HG03095 (cell line): ENCODE results near the gene SAMD4B.
A peak's percentile ranks its signal among the peaks of the same experiment; 100 is the strongest.
"Not testable (repeated sequence)": the region's sequence is repeated elsewhere in the genome, so short reads cannot be mapped to it uniquely, and the experiment has no call there.

Experiments
- ATAC-seq: cut with Tn5 transposase; IDR thresholded peaks from one replicate; pipeline ENCODE4 v1.9.1; 2021; ENCODE audit warnings: moderate library complexity; ENCODE audit not compliant: unreplicated experiment

SAMD4B gene, protein sequence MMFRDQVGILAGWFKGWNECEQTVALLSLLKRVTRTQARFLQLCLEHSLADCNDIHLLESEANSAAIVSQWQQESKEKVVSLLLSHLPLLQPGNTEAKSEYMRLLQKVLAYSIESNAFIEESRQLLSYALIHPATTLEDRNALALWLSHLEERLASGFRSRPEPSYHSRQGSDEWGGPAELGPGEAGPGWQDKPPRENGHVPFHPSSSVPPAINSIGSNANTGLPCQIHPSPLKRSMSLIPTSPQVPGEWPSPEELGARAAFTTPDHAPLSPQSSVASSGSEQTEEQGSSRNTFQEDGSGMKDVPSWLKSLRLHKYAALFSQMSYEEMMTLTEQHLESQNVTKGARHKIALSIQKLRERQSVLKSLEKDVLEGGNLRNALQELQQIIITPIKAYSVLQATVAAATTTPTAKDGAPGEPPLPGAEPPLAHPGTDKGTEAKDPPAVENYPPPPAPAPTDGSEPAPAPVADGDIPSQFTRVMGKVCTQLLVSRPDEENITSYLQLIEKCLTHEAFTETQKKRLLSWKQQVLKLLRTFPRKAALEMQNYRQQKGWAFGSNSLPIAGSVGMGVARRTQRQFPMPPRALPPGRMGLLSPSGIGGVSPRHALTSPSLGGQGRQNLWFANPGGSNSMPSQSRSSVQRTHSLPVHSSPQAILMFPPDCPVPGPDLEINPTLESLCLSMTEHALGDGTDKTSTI

DNA sequence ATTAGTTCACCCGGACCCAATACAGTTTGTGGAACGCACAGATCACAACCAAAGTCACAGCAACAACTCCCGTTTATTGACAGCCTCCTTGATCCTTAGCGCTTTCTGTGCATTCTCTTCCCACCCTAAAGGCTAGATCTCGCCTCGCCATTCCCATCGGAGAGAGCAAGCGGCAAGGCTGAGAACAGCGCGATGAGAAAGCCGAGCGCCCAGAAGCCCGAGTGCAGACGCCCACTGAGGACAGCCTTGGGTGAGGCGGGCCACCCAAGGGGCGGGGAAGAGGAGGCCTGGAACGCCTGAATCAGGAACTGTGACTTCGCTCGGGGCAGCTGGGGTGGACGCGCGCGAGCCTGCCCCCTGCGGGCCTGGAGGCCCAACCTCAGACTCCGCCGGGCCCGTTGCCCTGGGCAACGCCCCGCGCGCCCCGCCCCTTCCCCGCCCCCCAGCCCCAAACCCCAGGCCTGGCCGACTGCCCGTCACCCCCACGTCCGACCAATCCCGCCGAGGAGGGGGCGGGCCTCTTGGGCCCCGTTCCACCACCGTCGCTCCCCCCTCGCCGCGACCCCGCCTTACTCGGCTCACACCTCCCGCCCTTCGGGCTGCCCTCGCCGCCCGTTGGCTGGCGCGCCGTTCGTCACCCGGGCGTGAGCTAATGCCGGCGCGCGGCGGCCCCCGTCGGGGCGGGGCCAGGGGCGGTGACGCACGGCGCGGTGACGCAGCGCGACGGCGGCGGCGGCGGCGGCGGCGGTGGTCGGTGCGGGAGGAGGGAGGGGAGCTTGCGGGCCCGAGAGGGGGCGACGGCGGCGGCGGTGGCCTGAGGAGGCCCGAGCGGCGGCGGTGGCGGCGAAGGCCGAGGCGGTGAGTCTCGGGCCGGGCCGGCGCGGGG, at the start of gene SAMD4B:
SAMD4B (plus strand) TSS at position 703 of the 886 bp plus-strand sequence. CDS start 14,473 bp downstream, outside the sequence.
- ATAC-seq, result peak; percentile 81

DNA sequence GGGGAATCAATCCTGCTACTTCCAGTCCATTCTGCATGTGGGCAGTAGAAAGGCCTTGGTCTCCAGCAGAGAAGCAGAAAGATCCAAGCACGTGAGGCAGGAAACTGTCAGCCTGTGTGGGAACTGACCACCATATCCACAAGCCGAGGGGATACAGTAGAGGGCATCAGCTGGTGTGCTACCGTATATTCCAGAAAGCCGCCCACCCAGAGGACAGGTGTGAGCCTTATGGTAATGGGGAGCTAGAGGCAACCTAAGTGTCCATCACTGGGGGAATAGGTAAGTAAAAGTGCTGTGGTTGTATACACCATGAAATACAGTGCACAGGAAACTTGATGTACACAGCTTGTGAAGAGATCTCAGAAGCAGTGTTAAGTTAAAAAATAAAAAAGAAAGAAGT, 48.8 kb upstream of the SAMD4B start:
- ATAC-seq, result no peak

DNA sequence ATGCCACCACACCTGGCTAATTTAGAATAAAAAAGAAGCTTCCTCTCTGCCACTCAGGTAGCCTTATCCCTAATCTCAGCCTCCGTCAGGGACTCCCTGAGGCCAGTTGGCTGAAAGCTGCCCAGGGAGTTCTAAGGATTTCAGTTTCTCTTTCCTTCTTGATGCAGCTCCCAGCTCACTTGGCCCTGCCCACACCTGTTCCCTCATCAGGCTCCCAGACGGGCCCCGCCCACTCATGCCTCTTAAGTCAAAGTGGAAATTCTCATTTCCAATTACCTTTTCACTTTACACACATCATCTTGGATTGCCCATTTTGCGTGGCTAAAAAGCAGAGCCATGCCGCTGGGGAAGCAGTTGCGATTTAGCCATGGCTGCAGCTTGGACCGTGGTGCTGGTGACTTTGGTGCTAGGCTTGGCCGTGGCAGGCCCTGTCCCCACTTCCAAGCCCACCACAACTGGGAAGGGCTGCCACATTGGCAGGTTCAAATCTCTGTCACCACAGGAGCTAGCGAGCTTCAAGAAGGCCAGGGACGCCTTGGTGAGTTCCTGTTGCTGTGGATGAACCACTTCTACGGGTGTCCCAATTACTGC, 46.1 kb upstream of the SAMD4B start, which contains the start of gene IFNL1:
IFNL1 (plus strand) TSS at position 353 of the 591 bp plus-strand sequence; CDS start at position 368, 15 bp downstream.
- no peak for ATAC-seq

DNA sequence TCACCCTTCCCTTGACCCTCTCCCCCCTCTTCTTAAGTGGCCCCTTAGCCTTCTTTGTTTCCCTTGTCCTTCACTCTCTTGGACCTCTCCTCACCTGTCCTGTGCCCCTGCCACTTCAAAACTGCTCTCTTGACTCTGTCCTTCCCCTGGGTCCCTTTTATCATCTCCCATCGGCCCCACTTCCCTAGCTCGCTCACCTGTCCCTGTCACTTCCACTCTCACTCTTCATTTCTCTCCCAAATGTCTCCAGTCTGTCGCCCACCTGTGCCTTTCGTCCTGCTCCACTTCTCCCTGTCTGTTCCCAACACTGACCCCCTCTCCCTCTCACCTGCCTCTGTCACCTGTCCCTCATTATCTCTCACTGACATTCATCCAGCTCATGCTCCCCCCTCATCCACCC, 45.3 kb upstream of the SAMD4B start:
- ATAC-seq, result no peak

DNA sequence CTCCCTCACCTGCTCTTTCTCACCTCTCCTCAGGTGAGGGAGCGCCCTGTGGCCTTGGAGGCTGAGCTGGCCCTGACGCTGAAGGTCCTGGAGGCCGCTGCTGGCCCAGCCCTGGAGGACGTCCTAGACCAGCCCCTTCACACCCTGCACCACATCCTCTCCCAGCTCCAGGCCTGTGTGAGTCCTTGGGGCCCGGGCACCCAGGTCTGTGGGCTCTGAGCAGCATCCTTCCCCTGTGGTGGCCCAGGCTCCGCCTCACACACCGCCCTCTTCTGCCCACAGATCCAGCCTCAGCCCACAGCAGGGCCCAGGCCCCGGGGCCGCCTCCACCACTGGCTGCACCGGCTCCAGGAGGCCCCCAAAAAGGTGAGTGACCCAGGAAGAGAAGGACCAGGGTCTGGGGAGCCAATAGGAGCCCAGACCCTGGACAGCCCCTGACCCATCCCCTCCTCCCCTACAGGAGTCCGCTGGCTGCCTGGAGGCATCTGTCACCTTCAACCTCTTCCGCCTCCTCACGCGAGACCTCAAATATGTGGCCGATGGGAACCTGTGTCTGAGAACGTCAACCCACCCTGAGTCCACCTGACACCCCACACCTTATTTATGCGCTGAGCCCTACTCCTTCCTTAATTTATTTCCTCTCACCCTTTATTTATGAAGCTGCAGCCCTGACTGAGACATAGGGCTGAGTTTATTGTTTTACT, 44.1 kb upstream of the SAMD4B start:
- ATAC-seq, result no peak

DNA sequence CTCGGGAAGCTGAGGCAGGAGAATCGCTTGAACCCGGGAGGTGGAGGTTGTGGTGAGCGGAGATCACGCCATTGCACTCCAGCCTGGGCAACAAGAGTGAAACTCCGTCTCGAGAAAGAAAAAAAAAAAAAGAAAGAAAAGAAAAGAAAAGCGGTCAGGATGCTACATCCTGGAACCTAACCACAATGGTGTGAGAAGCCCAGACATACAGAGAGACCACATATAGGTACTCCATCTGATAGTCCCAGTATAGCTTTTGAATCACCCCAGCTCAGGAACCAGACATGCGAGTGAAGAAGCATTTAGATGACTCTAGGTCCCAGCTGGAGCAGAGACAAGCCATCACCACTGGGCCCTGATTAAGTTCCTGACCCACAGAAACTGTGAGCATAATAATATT, 42.8 kb upstream of the SAMD4B start:
- ATAC-seq, result no peak

DNA sequence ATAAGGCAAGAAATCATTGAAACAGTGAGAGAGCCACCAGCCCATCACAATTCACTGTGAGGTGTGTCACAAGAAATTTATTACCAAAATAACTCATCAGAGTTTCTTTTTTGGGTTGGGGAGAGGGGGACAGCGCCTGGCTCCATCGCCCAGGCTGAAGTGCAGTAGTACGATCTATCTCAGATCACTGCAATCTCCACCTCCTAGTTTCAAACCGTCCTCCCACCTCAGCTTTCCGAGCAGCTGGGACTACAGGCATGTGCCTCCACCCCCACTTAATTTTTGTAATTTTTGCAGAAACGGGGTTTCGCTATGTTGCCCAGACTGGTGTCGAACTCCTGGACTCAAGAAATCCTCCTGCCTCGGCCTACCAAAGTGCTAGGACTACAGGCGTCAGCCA, 42.4 kb upstream of the SAMD4B start:
- ATAC-seq, result no peak

DNA sequence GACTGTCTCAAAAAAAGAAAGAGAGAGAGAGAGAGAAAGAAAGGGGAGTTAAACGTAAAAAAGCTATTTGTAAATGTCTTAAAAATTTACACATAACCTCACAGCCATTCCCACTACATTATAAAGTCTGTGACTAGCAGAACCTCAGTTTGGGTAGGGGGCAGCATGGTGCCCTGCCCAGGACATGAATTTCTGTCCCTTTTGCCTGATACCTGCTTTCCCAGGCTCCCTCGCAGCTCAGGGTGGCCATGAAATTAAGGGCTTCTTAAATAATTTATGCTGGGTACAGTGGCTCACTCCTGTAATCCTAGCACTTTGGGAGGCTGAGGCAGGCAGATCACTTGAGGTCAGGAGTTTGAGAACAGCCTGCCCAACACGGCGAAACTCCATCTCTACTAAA, 41.2 kb upstream of the SAMD4B start:
- ATAC-seq, result no peak

DNA sequence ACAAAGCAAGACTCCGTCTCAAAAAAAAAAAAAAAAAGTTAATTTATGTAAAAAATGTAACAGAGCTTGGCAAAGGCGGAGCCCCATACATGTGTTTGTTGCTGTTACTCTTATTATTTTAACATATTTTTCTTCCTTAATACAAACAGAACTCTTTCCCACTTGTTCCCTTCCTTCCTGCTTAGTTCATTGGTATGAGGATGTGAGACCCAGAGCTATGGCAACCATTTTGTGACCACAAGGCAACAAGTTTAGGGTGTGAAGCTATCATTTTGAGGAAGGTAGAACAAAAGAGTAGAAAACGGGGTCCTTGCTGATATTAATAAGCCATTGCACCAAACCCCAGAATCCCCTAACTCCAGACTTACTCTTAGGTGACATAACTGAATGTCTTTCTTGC, 40.7 kb upstream of the SAMD4B start:
- no peak for ATAC-seq

DNA sequence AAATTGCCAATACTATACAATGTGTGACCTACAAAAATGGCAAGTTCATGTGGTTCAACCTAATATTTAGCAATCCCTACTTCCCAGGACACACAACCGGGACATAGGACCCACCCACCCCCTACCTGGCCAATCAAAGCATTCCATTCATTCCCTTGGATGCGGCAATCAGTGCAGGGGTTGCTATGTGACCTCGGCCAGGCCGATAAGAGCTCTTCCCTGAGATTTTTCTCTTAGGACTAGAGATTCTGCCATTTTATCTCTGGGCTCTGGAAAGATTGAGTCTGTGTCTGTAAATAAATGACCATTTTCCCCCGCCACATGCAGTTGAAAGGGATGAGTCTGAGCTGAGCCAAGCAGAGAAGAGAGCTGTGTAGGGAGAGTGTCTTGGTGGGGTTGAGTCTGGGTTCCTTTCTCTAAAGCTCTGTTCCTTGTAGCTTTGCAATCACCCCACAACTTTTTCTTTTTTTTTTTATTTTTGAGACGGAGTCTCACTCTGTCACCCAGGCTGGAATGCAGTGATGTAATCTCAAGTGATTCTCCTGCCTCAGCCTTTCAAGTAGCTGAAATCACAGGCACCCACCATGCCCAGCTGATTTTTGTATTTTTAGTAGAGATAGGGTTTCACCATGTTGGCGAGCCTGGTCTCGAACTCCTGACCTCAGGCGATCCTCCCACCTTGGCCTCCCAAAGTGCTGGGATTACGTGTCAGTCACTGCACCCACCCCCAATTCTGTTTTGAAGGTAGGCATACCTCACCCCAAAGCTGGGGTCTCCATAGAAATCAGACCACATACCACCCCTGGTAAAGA, 38.6 kb upstream of the SAMD4B start:
- no peak for ATAC-seq

DNA sequence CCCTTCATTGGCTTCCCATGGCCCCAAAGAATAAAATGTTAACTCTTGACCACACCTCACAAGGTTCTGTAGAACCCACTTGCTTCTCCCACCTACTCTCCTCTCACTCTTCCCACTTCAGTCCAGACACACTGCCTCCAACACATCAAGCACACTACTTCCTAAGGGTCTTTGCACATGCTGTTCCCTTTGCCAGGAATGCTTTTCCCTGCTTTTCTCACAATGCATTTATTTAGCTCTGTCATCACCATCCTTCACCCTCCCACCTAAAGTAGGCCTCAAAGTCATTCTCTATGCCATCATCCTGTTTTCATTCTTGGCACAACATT, 38.1 kb upstream of the SAMD4B start:
- no peak for ATAC-seq

DNA sequence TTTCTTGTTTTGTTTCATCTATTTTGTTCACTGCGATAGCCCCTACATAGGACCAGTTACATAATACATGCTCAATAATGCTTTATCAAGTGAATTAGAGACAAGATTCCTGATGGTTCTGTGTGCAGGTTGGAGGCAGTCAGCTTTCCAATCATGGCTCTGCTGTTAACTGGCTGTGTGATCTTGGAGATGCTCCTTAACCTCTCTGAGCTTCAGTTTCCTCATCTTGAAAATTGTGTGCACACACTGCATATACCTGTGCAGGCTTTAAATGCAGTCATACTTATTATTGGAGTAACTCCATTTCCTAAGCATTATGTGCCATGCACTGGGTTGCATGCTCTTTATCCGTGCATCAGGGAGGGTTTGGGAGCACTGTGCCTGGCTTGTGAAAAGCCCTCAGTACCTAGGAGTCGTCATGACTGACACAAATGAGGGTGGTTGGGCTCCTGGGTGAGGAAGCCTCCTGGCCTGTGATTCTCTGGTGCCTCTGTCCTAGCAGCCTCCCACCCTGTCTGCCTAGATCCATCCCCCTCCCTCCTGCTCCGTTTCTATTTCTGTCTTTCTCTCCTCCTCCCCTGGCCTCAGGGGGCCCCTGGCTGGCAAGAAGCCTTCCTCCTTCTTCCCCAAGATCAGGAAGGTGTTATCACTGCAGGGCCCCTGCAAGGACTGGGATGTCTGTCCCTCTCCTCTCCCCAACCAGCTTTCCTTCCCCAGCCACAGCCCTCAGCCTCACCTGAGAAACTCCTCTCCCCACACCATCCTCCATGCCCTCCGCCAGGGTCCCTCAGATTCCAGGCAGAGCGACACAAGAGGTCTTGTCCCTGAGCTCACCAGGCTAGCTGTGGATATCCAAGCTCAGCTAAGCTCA, 37.3 kb upstream of the SAMD4B start:
- no peak for ATAC-seq

DNA sequence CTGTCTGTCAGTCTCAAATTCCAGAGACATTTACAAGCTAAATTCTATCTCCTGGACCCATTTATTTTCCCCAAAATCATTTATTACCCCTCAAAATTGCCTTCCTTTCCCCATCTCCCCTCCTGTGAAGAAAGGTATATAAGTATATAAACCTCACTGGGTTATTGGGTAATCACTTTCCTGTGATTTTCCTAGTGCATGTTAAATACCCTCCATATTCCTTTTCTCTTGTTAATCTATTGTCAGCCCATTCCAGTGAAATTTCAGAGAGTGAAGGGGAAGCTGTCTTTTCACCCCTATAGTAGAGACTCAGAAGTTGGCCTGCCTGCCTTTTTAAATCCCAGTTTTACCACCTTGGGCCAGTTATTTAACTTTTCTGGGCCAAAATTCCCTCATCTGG, 36.1 kb upstream of the SAMD4B start:
- no peak for ATAC-seq

DNA sequence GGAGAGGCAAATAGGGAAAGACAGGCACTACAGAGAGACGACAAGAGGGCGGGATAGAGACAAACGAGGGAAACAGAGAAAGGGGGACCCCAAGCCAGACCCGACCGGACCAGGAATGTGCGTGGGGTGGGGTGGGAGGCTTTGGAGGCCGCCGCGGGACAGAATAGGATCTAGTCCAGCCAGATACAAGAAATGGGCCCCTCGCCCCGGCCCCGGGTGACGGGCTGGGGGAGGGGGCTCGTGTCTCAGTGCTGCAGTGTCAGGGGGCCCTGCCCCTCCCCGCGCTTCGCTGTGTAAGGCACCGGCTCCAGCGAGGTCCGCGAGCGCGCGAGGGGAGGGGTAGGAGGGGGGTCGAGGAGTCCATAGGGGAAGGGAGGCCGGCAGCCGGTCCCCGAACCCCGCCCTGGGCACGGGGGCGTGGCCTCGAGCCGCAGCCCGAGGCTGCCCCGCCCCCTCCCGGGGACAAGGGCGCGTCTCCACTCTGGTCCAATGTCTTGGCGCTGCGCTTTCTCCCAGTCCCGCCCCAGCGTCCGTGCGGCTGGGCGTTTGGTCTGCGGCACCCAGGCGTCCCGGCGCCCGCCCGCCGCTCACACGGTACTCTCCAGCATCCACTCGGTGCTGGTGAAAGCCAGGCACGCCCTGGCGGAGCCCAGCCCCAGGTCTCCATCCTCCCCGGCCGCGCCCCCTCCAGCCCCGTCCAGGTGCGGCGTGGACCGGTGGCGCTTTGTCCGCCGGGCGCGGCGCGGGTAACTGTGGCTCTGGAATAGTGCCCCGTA, 35.0 kb upstream of the SAMD4B start:
- no peak for ATAC-seq

DNA sequence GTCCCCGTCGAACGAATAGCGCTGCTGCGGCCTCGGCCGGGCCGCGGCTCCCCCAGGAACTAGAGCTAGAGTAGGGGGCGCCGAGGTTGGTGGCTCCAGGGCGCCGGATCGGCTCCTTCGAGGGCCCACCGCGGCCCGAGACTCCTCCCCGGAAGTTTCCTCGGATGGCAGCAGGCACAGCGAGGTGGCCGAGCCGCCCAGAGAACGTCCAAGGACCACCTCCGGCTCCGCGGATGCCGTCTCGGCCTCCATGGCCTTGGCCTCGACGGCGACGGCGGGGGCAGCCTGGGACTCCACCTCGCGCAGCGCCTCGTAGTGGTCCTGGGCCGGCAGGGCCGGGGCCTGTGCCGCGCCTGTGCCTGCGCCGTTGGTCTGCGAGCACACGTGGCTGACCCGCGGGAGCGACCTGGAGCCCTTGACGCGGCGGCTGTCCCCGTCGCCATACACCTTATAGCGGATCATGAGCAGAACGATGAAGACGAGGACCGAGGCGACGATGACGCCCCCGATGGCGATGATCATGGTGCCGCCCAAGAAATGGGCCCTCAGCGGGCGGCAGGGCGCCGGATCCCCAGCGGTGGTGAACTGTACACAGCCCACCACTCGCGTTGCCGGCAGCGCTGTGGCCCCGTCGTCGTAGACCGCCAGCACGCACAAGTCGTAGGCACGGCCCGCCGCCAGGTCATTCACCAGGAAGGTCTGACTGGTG, 34.2 kb upstream of the SAMD4B start:
- no peak for ATAC-seq

DNA sequence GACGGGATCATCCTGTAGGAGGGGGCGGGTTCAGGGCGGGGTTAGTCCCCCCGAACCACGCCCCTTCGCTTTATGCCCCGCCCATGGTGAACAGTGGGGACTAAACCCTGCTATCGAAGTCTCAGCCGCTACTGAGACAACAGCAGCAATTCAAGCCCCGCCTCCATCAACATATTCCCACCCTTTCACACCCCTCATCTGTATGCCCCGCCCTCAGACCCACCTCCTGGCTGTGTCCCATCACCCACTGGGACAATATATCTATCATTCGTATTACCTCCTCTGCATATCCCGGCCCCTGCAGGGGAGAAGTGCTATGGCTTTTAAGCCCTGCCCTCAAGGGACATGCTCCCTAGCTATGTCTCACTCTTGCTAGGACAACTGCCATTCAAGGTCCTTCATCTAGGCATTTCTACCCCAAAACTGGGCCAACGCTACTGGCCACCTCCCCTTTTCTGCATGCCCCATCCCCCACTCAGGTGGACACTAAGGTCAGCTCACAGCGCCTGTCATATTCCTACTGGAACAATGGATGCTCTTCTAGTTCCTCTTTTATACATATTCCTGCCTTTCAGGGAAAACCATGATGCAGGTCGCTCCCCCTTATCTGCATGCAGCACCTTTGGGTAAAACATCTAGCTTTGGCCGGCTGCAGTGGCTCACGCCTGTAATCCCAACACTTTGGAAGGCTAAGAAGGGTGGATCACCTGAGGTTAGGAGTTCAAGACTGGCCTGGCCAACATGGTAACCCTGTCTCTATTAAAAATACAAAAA, 33.5 kb upstream of the SAMD4B start:
- ATAC-seq, result no peak

DNA sequence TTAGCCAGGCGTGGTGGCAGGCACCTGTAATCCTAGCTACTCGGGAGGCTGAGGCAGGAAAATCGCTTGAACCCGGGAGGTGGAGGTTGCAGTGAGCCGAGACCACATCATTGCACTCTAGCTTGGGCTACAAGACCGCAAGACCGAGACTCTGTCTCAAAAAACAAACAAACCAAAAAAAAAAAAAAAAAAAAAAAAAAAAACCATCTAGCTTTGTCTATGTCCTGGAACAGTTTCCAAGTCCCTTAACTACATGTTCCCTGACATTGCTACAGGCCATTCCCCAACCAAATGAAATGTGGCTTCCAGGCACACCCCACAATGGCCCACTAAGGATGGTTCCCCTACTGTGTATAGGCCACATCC, 32.9 kb upstream of the SAMD4B start:
- ATAC-seq, result not testable (repeated sequence)
